HG03066 (cell line): ENCODE measurements around the gene TNIK.
"Not testable (repeated sequence)": the region's sequence is repeated elsewhere in the genome, so short reads cannot be mapped to it uniquely, and the experiment has no call there.

Experiments
- ATAC-seq: cut with Tn5 transposase; IDR thresholded peaks from one replicate; pipeline ENCODE4 v1.9.1; 2021; ENCODE audit warnings: low read depth; ENCODE audit not compliant: unreplicated experiment

Gene TNIK

GRCh38 chr3:171371354-171371753 is 88.9 kb downstream of the TNIK start:
- no peak for ATAC-seq

DNA sequence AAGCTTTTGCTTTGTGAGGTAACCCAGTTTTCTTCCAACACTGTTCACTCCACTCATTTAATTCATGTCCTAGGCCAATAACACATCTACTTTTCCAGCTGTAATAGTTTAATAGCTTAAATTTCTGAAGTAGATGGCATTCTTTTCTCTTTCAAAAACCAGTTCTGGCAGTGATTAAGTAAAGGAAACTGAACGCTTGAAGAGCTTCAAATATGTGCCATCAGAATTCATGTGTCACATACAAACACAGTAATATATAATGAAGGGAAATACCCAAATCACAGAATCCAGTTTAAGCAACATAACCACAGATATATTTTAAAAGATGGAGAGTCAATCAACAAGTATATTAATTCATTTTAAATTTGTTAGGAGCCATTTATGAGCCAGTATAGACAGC is 91.0 kb downstream of the TNIK start:
- ATAC-seq, result no peak

DNA sequence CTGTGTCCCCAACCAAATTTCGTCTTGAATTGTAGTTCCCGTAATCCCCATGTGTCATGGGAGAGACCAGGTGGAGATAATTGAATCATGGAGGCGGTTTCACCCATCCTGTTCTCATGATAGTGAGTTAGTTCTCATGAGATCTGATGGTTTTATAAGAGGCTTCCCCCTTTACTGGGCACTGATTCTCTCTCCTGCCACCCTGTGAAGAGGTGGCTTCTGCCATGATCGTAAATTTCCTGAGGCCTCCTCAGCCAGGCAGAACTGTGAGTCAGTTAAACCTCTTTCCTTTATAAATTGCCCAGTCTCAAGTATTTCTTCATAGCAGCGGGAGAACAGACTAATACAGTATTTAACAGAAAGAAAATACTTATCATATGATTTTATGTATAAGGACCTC is 93.5 kb downstream of the TNIK start:
- not testable (repeated sequence) for ATAC-seq

DNA sequence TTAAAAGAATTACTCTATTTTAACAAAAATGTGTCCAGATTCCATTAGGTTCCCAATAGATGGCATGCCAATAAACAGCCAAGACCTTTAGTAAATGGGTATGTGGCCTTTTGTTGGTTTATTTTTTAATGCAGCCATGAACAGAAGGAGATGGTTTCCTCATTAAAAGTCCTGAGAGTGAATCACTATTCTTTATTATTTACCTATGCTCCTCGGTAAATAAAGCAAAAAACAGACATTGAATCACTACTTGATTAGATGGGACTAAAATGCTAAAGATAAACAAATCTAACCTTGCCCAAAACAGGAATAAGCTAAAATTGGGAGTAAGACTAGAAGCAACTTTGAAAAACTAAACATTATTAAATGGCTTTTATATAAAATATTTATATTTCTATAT is 94.2 kb downstream of the TNIK start:
- ATAC-seq, result no peak

DNA sequence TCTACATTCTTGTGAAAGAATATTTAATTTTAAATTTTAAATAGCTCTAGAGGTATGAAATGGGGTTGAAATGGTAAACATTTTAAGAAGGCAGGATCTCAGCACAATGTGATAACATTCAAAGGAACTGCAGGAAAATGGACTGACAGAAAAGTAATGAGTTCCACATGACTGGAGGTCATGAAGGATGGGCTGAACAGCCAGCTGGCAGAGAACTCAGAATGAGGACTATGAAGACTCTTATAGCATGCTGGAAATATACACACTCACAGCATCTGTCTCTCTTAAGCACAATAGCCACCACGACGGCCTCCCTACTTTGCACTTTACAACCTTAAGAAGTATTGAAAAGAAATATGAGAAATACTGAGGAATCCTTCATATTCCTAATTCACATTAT is 94.7 kb downstream of the TNIK start:
- no peak for ATAC-seq

- ATAC-seq, result no peak
Observed at GRCh38 chr3:171364500-171364899, 95.7 kb downstream of the TNIK start.

- no peak for ATAC-seq
Observed at GRCh38 chr3:171363202-171363601, 97.0 kb downstream of the TNIK start.

- ATAC-seq, result no peak
Observed at GRCh38 chr3:171362575-171362974, 97.6 kb downstream of the TNIK start.

DNA sequence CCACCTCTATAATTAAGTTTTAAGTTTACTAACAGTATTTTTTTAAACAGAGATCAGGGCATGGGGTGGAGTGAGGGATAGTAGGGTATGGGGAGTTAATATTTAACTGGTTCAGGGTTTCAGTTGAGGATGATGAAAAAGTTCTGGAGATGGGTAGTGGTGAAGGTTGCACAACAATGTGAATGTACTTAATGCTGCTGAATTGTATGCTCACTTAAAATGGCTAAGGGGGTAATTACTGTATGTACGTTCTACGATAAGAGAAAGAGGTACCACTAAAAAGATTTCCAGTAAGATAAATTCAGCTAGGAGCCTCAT is 101.4 kb downstream of the TNIK start:
- ATAC-seq, result no peak

- ATAC-seq, result no peak
Observed at GRCh38 chr3:171358181-171358880, 101.9 kb downstream of the TNIK start.

DNA sequence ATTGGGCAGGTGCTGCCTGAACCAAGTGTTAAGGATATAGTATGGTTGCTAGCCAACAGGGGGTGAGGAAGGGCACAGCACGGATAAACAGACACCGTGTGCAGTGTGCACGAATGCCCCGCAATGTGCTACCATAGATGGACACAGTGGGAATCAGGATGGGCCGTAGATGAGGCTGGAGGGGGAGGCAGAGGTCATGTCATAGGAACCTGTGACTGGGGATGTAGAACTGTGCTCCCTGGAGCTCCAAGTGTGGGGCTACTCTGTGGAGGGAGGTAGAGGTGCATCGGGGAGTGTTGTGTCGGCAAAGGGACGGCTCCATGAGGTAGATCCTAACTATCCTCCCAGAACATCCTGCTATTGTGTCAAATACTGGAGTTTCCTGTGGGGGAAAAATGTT is 102.5 kb downstream of the TNIK start:
- no peak for ATAC-seq

DNA sequence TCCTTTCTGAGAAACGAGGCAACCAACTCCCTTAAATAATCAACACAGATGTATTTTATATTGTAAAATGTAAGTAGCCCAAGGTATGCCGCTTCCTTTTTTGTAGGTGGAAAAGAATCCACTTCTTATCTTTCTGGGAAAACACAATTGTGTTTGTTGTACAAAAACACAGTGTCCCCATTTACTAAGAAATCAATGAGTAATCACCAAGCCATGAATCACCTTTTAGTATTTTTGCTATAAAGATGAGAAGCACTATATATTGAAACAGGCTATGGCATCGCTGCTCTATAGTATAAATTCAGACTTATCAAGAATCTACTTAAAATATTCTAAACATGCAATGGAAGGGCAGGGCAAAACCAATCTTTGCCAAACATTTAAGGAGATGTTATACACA is 104.0 kb downstream of the TNIK start:
- no peak for ATAC-seq

GRCh38 chr3:171354706-171355582 is 105.3 kb downstream of the TNIK start:
- no peak for ATAC-seq

DNA sequence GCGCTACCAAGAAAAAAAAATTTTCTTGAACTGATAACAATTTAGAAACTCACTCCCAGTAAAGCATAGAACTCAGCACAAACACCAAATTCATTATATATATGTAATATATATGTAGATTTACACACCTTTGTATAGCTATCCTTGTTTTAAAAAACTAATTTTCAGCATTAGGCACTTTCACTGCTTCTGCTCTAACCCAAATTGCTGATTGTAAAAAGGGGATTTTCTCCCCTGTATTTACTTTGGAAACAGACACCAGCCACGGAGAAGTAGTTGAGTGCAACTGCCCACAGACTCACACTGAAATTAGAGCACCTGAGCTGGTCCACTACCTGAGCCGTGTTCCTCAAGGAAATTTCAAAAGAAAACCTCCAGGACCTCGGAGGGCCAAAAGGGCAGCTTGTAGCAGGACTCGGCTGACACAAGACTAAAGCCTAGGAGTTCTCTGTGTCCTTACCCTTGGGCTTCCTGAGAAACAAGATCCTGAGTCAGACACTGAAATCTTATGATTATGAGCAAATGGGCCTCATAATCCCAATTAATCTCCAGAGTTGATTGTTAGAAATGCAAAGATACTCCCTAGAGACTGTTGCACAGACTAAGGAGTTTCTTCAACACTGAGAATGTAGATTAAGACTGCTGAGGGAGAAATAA is 106.0 kb downstream of the TNIK start:
- ATAC-seq, result no peak

GRCh38 chr3:171353423-171353822 is 106.8 kb downstream of the TNIK start:
- ATAC-seq, result no peak

GRCh38 chr3:171352387-171352935 is 107.7 kb downstream of the TNIK start:
- no peak for ATAC-seq

DNA sequence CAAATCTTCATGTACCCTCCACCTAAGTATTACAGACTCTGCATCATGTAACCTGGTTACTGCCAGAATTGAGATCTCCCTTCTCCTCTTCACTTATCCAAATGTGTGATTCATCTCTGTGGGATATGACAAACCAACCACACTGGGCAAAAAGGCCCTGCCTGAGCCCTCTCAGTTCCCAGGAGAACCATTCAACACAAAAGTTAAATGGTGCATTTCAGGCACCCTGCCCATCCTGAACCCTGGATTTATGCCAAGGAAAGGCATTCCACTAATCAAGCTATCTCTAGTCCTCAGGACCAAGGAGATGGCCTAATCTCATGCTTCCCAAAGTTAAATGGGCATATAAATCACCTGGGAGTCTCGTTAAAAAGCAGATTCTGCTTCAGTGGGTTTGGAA is 108.5 kb downstream of the TNIK start:
- ATAC-seq, result no peak

DNA sequence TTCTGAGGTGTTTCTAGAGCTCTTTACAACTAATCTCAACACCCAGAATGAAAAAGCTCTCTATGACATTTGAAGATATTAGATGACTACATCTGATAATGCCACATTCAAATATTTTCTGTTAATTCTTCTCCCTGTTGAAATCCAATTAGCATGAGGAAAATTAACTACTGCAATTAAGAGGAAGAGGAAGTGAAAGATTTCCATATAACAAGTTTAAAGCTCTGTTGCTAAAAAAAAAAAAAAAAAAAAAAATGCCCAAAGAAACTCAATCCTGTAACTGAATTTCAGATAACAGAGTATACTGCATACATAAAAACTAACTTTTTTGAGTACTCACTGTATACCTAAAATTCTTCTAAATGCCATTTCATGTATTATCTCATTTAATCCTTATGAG is 109.8 kb downstream of the TNIK start:
- ATAC-seq, result no peak

DNA sequence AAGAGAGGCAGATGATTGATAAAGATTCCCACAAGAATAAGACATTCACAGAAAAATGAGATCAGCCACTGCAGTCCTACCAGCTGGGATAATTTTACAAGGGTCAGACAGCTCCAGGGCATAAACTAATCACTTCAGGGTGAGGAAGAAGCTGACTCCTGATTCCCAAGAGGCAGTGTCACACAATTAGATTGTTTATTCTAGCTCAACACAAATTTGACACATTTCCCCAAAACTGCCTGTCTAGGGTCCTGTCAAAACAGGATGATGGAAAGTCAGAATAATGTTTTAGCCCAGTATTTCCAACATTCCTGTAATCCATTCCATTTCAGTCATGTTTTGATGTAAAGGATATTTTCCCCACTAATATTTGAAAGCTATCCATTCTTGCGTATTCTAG is 110.8 kb downstream of the TNIK start:
- no peak for ATAC-seq

DNA sequence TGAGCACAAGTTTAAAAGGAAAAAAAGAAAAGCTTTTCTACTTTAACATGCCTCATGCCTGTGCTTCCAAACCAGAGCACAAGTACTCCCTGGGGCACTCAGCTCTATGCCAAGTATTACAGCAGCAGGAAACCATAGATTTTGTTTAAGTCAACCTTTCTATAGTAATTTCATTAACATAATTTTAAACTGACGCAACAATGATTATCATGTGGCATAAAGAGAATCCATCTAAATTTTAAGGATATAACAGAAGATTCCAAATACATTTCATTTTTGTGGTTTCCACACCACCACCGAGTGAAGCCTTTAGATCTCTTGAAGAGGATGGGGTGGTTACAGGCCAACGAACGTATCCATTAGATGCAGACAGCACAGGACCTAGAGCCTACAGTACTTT is 112.1 kb downstream of the TNIK start:
- peak; percentile 7 for ATAC-seq

DNA sequence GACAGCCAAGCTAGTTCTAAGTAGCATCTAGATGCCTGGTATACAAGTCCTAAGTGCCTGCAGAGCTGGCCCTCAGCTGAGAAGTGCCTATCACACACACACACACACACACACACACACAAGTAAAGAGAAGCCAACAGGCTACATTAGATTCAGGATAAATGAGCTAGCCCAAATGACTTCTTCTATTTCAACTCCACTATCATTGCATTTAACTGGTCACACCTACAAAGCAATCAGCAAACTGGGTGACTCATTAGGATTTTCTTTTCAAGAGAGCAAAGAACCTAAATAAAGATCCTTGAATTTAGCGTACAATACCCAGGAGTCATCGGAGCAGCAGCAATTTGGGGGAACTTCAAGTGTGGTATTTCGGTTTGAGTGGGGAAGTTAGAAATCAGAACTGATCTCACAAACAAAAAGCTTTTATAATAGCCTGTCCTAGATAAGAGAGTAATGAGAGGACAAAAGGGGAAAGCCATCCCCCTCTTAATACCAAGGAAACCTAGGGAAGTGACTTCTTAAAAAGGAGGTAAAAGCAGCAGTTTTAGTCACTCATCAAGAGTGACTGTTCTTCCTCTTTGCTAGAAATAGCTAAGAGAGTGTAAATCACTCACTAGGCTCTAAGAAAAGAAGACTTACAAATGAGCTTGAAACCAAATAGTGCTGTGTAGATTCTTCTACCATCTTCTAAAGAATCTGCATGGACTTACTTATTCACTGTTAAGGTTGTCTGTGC is 112.7 kb downstream of the TNIK start:
- peak; percentile 65 for ATAC-seq
